Measurements from ENCODE around the gene PPP2R2B. TPM values are rescaled to one million over a fixed set of nuclear protein-coding genes. Genes with fewer than 3 reads are reported as not detected.

PPP2R2B gene
- total RNA-seq, 3 donors from 2014 or later (not counting 1 experiment from before 2014, with no cell fraction given) = 44.9 to 68.3 (median 63.7) TPM

DNA sequence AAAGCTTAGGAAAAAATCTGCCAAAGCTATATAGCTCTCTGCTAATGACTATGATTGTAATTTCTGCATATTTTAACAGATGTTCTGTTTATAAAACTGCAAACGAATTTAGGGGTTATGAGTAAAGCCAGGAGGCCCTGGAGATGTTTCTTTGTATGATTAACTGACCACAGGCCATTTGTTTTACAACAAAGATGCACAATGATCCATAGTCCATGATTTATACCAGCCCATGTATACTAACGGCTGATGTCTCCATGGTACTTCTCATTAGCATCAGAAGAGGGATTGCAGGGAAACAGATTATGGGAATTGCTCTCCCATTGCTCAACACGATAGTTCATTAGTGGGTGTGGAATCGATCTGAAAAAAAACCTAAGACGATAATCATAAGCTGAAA lies 78.9 kb downstream of the PPP2R2B start:
- no peak for ATAC-seq
- peak overlapping the region; percentile 83 for H3K4me3 Mint-ChIP-seq
- peaks cover 10% of the 10 kb centered on the region for H3K4me1 ChIP-seq (ENCODE audit: control insufficient read depth, insufficient read depth, low read length)
- no peak overlapping the region for H3K27ac ChIP-seq (ENCODE audit: low read length)
- H3K9me3 ChIP-seq (ENCODE audit: control insufficient read depth, insufficient read depth, low read length) = no peaks in the 10 kb centered on the region
- peak overlapping the region; percentile 68 to 81 for H3K27ac Mint-ChIP-seq
- no peaks in the 10 kb centered on the region for H3K27me3 ChIP-seq (ENCODE audit: control insufficient read depth, insufficient read depth, low read length)
- intact Hi-C loops (cut with micrococcal nuclease) = loop anchor here (5.0 to 10.0 kb wide), 3 partner anchors 32 to 135 kb away; no protein-coding TSS in a partner anchor
- WGBS (ENCODE audit: insufficient coverage) = 84% methylated on average over 2 of the region's 5 CpGs
- H3K4me3 ChIP-seq (ENCODE audit: low read length) = no peak overlapping the region
- H3K9me3 Mint-ChIP-seq = no peaks in the 10 kb centered on the region
- H3K27me3 Mint-ChIP-seq (ENCODE audit: low read depth in 2 of 2) = no peaks in the 10 kb centered on the region
- no peaks in the 10 kb centered on the region for H3K36me3 ChIP-seq (ENCODE audit: control insufficient read depth, insufficient read depth, low read length)
- no peak for DNase-seq
- TF ChIP-seq, protein P1, sequence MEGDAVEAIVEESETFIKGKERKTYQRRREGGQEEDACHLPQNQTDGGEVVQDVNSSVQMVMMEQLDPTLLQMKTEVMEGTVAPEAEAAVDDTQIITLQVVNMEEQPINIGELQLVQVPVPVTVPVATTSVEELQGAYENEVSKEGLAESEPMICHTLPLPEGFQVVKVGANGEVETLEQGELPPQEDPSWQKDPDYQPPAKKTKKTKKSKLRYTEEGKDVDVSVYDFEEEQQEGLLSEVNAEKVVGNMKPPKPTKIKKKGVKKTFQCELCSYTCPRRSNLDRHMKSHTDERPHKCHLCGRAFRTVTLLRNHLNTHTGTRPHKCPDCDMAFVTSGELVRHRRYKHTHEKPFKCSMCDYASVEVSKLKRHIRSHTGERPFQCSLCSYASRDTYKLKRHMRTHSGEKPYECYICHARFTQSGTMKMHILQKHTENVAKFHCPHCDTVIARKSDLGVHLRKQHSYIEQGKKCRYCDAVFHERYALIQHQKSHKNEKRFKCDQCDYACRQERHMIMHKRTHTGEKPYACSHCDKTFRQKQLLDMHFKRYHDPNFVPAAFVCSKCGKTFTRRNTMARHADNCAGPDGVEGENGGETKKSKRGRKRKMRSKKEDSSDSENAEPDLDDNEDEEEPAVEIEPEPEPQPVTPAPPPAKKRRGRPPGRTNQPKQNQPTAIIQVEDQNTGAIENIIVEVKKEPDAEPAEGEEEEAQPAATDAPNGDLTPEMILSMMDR (IDR thresholded peaks at IDR 0.05) = no peak
- H3K4me1 Mint-ChIP-seq = peaks cover 64 to 69% of the 10 kb centered on the region in 2 donors
- no peaks in the 10 kb centered on the region for H3K36me3 Mint-ChIP-seq

- peaks cover 10% of the 10 kb centered on the region for H3K4me1 ChIP-seq (ENCODE audit: control insufficient read depth, insufficient read depth, low read length)
- H3K36me3 ChIP-seq (ENCODE audit: control insufficient read depth, insufficient read depth, low read length) = no peaks in the 10 kb centered on the region
- no peaks in the 10 kb centered on the region for H3K27me3 Mint-ChIP-seq (ENCODE audit: low read depth in 2 of 2)
- H3K27ac ChIP-seq (ENCODE audit: low read length) = no peak overlapping the region
- no peaks in the 10 kb centered on the region for H3K36me3 Mint-ChIP-seq
- H3K4me3 ChIP-seq (ENCODE audit: low read length) = no peak overlapping the region
- peak; percentile 7 to 15 for DNase-seq
- H3K9me3 ChIP-seq (ENCODE audit: control insufficient read depth, insufficient read depth, low read length) = no peaks in the 10 kb centered on the region
- no peaks in the 10 kb centered on the region for H3K9me3 Mint-ChIP-seq
- peaks cover 67 to 73% of the 10 kb centered on the region in 2 donors for H3K4me1 Mint-ChIP-seq
- no peaks in the 10 kb centered on the region for H3K27me3 ChIP-seq (ENCODE audit: control insufficient read depth, insufficient read depth, low read length)
- peak overlapping the region; percentile 68 to 81 for H3K27ac Mint-ChIP-seq
- TF ChIP-seq, protein P1 (IDR thresholded peaks at IDR 0.05) = no peak
- intact Hi-C loops (cut with micrococcal nuclease) = loop anchor here (10.0 kb wide), 2 partner anchors 94 to 134 kb away; no protein-coding TSS in a partner anchor
- ATAC-seq = peak; percentile 63 to 81 (median 67)
- peak overlapping the region; percentile 83 for H3K4me3 Mint-ChIP-seq
- 25% methylated on average over 1 of the region's 1 CpG for WGBS (ENCODE audit: insufficient coverage)
Observed at GRCh38 chr5:146799231-146799630, 79.3 kb downstream of the PPP2R2B start.

GRCh38 chr5:146797658-146798057 lies 80.9 kb downstream of the PPP2R2B start:
- H3K36me3 ChIP-seq (ENCODE audit: control insufficient read depth, insufficient read depth, low read length) = no peaks in the 10 kb centered on the region
- H3K4me1 Mint-ChIP-seq = peaks cover 76 to 89% of the 10 kb centered on the region in 2 donors
- no peaks in the 10 kb centered on the region for H3K9me3 ChIP-seq (ENCODE audit: control insufficient read depth, insufficient read depth, low read length)
- ATAC-seq (no peak), DNase-seq (no peak)
- H3K4me1 ChIP-seq (ENCODE audit: control insufficient read depth, insufficient read depth, low read length) = peaks cover 15% of the 10 kb centered on the region
- H3K4me3 Mint-ChIP-seq = no peak overlapping the region
- H3K27ac ChIP-seq (ENCODE audit: low read length) = no peak overlapping the region
- 92% methylated on average over 5 of the region's 5 CpGs for WGBS (ENCODE audit: insufficient coverage)
- H3K4me3 ChIP-seq (ENCODE audit: low read length) = no peak overlapping the region
- H3K9me3 Mint-ChIP-seq = no peaks in the 10 kb centered on the region
- intact Hi-C loops (cut with micrococcal nuclease) = loop anchor here (10.0 kb wide), 2 partner anchors 93 to 133 kb away; no protein-coding TSS in a partner anchor
- H3K27ac Mint-ChIP-seq = peak overlapping the region in 1 of 2 donors; percentile 70
- TF ChIP-seq, protein P1 (IDR thresholded peaks at IDR 0.05) = no peak
- H3K27me3 ChIP-seq (ENCODE audit: control insufficient read depth, insufficient read depth, low read length) = no peaks in the 10 kb centered on the region
- H3K36me3 Mint-ChIP-seq = no peaks in the 10 kb centered on the region
- no peaks in the 10 kb centered on the region for H3K27me3 Mint-ChIP-seq (ENCODE audit: low read depth in 2 of 2)

GRCh38 chr5:146796911-146797310 lies 81.6 kb downstream of the PPP2R2B start:
- no peak overlapping the region for H3K4me3 Mint-ChIP-seq
- Histone ChIP-seq H3K4me3 (ENCODE audit: low read length) (no peak overlapping the region), H3K9me3 (ENCODE audit: control insufficient read depth, insufficient read depth, low read length) (no peaks in the 10 kb centered on the region), H3K27ac (ENCODE audit: low read length) (peak overlapping the region; percentile 43), H3K36me3 (ENCODE audit: control insufficient read depth, insufficient read depth, low read length) (no peaks in the 10 kb centered on the region), H3K27me3 (ENCODE audit: control insufficient read depth, insufficient read depth, low read length) (no peaks in the 10 kb centered on the region), H3K4me1 (ENCODE audit: control insufficient read depth, insufficient read depth, low read length) (peaks cover 15% of the 10 kb centered on the region)
- H3K27me3 Mint-ChIP-seq (ENCODE audit: low read depth in 2 of 2) = no peaks in the 10 kb centered on the region
- H3K27ac Mint-ChIP-seq = peak overlapping the region; percentile 79 to 84
- TF ChIP-seq, protein P1 (IDR thresholded peaks at IDR 0.05) = no peak
- 83% methylated on average over 1 of the region's 1 CpG for WGBS (ENCODE audit: insufficient coverage)
- ATAC-seq (no peak), DNase-seq (no peak)
- peaks cover 83 to 91% of the 10 kb centered on the region in 2 donors for H3K4me1 Mint-ChIP-seq
- no peaks in the 10 kb centered on the region for H3K9me3 Mint-ChIP-seq
- intact Hi-C loops (cut with micrococcal nuclease) = loop anchor here (1.0 to 10.0 kb wide), 3 partner anchors 45 to 132 kb away; no protein-coding TSS in a partner anchor
- no peaks in the 10 kb centered on the region for H3K36me3 Mint-ChIP-seq

All from natural killer cell (primary cell).